HS-5 (cell line): ENCODE measurements around the gene ASTN2.

Source experiments
- DNase-seq: peaks from one replicate; pipeline ENCODE4 v3.0.0-alpha.2; 2012; ENCODE audit warnings: low read depth

The ASTN2 gene

DNA sequence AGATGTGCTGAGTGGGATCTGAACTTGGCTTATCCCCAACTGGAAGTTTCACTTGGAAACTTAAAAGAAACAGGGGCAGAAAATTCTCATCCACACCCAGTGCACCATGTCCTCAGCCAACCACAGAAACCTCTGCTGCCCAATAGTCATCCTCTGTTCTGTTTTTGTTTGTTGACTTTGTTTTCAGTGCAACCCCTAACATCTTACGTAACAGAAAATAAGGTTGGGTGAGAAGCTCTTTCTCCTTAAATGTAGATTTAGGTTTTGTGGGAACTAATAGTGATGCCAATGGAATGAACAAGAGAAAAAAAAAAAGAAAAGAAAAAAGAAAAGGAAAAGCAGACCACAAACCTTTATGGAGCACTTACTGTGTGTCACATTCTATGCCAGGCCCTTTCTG, 998.4 kb downstream of the ASTN2 start:
- DNase-seq = no peak

DNA sequence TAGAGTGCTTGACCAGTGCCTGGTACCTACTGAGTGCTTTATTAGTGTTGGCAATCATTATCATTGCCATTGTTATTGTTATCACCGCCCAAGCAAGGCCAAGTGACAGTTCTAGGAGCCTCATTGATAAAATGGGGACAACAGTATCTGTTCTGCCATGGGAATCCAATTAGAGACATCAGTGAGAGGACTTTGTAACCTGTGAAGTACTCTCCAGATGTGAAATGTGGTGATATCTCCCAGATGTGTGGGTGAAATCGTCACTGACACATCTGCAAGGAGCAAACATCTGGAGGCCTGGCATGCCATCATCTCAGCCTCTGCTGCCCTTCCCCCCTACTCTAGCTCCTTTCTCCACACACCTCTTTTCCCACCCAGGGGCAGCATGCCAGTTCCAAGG, 1000.5 kb downstream of the ASTN2 start:
- DNase-seq = no peak

DNA sequence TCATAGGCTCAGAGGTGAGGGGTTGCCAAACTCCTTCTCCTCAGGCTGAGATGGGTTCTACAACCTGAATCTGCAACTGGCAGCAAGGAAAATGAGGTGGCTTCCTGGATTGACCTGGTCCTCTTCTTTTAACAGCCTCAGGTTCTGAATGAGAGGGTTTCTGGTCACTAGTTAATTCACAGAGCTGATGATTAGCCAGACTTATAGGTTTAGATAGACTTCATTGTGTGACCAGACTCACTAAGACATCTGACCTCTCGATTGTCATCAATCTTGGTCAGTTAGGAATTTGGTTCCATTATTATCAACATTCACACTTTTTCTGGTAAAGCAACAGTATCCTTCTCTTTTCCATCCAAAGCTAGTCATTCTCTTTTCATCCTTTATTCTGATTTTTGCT, 1003.4 kb downstream of the ASTN2 start:
- DNase-seq = no peak

DNA sequence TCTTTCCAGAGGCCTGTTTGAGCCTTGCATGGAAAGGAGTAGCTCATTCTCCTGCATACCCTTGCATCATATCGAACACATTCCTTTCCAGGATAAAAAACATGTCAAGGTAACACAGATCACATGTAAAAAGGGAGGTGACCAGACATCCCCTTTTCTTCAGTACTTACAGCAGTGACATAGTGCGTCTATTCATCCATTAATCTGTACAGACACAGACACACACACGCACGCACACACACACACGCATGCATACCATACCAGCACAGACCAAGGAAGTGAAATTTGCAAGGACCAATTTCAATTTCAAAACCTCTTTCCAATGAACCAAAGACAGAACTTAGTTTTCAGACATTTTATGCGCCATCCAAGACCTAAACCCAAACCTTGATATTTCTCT, 1005.2 kb downstream of the ASTN2 start:
- no peak for DNase-seq

DNA sequence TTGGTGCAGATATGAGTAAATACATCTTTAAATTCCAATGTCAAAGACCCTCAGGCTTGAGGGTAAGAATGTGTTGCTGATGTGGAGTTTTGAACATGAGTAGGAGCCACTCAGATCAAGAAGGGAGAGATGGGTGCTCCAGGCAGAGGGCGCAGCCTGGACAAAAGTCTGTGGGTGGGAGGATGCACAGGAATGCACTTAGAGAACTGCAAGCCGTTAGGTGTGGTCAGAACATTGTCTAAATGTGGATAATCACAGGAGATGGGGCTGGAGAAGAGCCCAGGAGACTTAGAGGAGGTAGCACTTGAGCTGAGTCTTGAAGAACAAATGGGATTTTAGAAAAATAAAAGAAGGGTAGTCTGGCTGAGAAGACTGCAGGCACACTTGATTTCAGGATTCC, 1005.7 kb downstream of the ASTN2 start:
- DNase-seq = no peak

DNA sequence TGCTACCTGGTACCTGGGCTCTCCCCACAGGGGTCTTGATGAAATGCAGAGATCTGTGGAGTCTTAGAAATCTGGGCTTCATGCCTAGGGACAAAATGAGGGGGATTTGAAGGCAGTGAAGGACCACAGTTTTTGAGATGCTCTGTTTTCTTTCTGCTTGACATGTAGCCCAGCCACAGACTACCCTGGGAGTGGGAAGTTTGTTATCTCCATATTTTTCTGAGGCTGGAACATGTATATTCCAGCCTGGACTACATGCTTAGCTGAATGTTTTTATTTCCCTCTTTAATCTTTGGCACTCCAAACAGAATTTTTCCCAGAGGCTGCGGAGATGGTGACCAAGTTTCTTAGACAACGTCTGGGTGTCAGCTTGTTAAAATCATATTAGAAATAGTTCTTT, 1008.4 kb downstream of the ASTN2 start:
- DNase-seq = no peak

DNA sequence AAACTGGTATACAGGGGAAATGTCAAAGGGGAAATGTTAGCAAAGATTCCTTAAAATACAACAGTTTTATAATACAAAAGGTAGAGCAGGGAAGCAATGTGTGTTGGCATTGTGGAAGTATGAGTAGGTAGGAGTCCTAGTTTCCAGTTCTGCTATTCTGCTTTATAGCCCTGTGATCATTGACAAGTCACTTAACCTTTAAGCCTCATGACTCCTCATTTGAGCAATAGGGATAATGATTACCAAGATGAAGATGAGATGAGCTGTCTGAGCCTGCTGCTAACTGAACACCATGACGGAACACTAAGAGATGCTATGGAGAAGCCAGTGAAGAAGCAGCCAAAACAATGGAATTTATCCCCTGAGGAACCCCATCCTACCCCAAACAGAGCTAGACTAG, 1009.5 kb downstream of the ASTN2 start:
- no peak for DNase-seq

DNA sequence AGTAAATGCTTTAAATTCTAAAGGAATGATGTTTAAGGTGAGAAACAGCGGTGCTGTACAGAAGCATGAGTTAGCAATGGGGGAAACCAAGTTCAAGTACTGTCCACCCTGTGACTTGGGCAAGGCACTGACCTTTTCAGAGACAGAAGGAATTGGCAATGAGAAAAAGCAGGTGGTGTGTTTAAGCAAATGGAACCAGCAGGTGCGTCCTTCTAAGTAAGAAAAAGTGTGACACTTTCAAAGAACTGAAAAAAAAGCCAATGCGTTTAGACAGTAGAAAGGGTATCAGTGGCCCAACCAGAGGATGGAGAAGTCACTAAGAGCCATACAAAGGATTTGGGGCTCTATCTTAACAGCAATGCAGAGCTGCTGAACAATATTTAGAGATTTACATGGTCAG, 1010.6 kb downstream of the ASTN2 start:
- DNase-seq = no peak

DNA sequence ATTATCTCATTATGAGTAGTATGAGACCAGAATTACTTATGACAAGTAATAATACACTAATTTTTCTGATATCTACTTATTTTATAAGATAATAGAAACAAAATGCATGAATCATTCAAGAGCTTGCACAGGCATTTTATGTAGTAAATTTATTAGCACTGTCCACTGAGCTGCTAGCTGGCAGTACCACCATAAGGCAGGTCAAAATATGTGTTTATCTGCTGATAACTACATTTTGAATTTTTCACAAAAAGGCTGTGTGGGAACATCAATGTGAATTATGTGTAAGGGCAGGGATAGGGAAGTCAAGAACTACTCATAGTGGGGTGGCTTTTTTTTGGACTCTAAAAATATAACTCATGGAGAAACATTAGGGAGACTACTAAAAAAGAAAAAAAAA, 1011.7 kb downstream of the ASTN2 start:
- DNase-seq = no peak

DNA sequence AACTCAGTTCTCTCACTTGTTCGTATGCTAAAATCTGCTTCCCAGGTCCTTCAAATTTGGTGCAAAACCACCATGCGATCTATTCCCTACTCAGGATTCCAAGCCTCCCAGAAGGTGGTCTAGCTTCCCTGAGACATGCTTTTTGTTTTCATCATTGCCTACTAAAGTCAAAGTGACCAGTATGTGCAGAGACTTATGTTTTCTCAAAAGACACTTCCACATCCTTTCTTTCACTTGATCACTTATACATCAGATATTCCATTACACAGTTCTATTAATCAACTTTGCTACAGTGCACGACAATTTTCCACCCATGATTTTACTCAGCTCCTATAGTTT, 1019.2 kb downstream of the ASTN2 start:
- DNase-seq = no peak

DNA sequence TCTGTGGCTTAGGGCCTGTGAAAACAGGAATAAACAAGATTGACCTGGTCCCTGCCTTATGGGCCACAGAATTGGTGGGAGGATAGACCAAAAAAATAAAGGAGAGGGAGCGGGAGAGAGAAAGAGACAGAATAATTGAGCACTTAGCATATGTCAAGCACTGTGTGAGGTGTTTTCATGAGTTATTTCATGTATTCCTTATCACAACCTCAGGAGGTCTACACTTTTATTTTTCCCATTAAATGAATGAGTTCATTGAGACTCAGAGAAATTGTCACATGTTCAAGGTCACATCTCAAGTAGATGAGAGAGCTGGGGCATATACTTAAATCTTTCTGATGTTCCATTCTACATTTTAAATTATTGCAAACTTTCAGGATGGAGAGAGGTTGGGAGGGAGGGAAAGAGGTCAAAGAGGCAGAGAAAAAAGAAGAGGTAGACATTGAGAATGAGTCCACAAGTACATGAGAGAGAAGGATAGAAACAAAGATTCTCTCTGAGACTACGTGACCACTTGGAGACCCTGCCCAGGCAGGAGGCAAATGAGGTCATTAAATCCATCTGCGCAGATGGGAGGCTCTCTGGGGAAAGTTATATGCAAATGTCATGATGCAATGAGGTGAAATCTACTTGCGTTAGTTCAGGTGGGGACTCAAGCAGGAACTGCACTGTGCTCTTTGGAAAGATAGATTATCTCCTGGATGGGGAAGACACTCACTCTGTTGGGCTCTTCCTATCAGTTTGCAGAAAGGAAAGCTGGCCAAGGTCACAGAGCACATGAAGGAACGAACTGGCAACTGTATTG, 1019.8 kb downstream of the ASTN2 start:
- DNase-seq = no peak

DNA sequence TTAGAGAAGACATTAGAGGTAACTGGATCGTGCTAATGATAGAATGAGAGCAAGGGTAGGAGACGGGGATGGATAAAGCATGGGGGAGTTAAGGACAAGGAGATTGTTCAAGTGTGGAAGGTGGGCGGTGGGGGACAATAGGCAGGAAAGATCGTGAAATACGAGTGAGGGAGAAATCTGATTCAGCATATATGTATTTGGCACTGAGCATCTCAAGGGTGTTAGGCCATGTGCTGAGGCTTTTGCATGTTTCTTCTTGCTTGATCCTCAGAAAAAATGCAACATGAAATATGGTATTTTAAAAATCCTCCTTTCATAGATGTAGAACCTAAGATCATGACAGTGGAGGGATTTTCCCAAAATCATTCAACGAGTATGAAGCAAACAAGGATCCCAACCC, 1020.8 kb downstream of the ASTN2 start:
- no peak for DNase-seq

DNA sequence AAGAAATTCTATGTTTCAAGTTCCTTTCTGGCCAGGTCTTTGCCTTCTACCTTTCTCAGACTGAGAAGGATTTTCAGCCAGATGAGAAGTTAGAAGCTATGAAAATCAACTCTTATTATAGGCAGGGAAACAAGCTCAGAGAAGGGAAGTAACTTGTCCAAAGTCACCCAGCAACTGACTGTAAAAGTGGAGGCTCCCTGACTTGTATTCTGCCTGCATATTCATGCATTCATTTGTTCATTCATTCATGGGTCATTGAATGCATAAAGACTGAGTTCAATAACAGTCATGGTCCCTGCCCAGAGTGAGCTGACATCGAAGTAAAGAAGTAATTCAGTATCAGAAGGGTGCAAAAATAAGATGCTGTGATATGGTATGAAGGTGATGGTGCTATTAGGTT, 1021.7 kb downstream of the ASTN2 start:
- DNase-seq = no peak

DNA sequence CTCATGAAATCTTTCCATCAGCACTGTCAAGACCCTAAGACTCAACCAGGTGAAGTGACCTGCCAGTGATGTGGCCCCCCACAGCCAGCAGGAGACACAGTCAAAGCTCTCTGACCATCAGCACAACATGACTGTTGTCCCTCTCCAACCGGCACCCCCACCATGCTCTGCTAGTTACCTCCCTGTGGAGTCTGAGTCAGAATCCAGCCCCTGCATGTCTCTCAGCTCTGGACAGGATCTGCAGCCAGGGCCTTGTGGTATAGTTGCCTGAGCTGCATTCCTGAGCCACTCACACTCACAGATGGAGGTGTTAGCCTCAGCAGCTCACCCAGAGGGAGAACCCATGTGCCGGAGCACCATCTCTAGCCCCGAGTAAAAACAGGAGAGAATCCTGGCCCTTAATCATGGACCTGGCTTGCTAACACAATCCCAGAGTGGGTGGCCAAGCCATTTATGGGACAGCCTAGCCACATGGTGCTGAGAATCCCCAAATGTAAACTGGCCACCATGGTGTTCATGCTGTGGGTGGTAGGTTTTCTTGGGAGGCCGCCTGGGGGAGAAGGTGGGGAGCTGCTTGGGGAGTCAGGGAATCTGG, 1023.5 kb downstream of the ASTN2 start:
- DNase-seq = no peak

DNA sequence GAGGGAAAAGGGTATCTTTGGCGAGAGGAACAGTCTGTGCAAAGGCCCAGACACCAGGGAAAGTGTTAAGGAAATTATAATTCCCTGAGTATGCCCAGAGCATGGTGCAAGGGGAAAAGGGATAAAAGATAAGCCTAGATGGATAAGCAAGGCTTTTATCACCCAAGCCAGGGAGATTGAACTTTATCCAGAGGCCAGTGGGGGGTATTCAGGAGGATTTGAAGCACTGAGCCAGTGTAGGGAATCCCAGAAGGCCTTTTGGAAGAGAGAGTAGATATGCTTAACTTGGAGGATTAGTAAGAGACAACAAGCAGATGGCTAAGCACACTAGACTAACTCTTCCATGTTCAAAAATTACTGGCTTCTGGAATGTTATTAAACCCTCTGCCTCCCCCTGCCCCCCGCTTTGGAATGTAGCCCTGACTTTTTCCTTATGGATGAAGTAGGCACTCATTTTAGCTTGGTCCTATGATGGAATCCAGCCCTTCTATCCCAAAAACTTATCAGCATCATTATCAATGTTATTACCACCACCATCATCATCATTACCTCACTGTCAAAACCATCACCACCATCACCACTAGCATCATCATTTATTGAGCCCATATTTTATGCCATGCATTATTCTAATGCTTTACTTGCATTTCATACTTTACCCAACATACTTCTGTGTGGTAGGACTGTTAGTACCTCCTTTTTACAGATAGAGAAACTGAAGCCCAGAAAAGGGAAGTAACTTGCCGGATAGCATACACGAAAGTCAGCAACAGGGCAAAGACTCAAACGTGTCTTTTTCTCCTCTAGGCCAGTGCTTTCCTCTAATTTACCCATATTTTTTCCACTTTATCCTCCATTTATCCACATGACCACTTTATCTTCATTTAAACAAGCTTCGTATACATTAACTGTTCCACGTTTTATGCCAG, 1024.3 kb downstream of the ASTN2 start:
- no peak for DNase-seq

DNA sequence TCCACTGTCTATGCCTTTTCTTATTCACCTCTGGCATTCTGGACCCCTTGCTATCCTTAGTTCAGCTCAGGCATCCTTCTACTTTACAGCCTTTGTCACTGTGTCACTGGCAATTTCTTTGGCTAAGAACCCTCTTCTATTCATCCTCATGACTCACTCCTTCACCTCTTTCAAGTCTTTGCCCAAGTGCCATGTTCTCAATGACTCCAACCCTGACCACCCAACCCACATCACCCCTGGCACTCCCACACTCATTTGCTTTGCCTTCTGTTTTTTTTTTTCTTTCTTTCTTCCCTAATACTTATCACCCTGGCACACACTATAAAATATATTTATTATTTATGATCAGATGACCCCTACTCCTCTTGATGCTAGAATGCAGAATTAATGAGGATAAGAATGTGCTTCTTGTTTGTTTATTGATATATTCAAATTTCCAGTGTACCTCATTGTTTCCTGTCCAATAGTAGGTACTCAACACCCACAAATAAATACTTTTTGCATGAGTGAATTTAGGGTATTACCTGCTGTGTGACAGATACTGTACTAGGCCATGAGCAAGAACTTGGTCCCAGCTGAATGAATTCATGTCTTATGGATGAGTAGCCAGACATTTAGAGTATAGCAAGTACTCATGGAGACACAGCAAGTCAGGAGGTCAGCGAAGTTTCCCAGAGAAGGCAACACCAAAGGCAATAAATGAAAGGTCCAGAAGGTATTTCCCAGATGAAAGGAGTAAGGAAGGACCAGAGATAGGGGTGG, 1025.1 kb downstream of the ASTN2 start:
- DNase-seq = no peak

DNA sequence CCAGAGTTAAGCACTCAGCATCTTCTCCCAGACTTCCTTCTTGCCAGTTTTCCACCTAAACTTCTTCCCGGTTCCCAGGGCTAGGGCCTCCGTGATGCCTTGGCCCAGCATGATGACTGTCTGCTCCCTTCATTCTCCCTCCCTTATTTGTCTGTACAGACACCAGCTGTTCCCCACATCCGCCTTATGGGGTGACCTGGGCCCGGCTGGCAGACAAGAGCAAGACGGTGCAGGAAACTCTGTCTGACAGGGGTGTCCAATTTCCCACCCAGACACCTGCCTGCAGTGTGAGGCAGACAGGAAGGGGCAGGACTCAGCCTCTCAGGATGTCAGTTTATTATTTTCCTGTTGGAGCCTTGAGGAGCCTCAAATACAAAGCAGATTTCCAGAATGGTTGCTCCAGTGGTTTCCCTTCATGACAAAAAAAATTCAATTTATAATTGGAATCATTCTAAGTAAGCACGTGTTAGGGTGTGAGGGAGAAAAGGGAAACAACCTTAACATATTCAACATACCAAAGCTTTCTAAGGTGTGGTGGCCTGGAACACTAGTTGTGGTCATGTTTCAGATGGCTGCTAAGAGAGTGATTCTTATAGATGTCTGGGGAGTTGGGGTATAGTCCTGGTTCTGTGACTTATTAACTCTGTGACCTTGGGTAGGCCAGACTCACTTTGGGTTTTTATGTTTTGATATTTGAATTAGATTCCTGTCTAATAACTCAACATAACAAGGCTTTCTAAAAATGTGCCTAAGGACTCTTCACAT, 1026.7 kb downstream of the ASTN2 start:
- DNase-seq = no peak

DNA sequence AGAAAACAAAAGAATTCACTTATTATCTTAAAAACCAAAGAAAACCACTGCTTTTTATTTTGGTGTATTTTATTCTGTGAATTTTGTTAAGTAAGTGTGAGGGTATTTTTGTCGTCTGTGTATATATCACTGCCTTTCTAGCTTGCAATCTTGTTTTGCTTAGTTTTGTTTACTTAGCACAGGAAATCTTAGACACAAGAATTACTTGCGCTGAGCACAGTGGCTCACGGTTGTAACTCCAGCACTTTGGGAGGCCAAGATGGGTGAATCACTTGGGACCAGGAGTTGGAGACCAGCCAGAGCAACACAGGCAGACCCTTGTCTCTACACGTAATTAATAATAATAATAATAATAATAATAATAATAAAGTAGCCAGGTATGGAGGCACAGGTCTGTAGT, 1030.9 kb downstream of the ASTN2 start:
- DNase-seq = no peak

DNA sequence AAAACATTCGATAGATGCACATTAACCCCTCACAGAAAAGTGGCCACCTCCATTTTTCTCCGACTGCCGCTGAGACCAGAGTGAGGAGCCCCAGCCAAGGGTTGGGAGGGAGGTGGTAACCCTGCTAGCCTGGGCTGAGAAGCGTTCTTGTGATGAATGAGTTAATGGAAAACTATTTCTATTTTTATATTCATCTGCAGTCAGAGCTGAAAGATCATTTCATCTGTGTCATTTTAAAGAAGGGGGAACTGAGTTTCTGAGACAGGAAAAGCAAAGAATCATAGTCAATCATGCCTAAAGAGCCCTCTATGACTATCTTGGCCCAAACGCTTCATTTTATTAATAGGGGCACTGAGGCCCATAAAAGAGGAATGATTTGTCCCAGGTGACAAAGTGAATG, 1031.7 kb downstream of the ASTN2 start:
- DNase-seq = no peak

DNA sequence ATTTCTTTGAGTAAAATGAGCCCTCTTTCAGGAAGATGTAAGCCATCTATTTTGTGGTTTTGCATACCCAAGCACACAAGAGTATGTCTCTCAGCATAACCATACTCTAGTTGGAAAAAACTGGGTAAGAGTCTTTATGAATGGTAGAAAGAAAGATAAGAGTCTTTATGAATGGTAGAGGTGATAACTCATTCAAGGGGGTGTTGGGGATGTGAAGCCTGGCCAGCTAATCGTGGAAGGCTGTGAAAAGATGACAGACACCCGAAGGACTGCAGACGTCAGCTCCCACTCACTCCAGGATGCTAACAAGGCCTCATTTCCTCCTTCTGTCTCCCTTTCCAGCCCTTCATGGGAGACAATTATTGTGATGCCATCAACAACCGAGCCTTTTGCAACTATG, 1032.8 kb downstream of the ASTN2 start:
- no peak for DNase-seq

DNA sequence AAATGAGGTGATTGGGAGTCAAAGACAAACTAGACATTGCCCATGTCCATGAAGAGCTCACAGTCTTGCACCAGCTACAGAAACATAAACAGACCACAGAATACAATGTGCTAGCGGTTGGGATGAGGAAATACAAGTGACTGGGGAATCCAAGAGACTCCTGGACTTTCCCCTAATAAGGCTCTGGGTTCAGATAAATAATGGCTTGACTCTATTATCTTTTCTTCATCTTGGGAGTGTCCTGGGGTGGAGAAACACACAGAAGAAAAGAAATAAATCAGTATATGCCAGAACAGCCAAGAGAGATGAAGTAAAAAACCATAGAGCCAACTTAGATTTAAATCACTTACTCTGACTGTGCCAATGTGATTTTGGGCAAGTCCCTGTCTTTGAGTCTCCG, 1033.5 kb downstream of the ASTN2 start:
- DNase-seq = no peak
